ENCODE results near the gene CNKSR3.

GRCh38 chr6:154414021-154414813 is 96.3 kb downstream of the CNKSR3 start:
- TF ChIP-seq SIX5 (IDR thresholded peaks at IDR 0.05; ENCODE audit: low read depth, low read length) = no peak
- no peak for TF ChIP-seq POLR2AphosphoS5 (IDR thresholded peaks at IDR 0.05; ENCODE audit: low read depth, low read length)
- TF ChIP-seq RBBP5 (IDR thresholded peaks at IDR 0.05; ENCODE audit: borderline replicate concordance, low read depth, low read length) = no peak
- no peak for TF ChIP-seq RFX5 (IDR thresholded peaks at IDR 0.05; ENCODE audit: borderline replicate concordance, low read depth, low read length)
- no peak for TF ChIP-seq TAF1 (IDR thresholded peaks at IDR 0.05; ENCODE audit: low read depth, low read length)
- no peak for TF ChIP-seq CTCF (IDR thresholded peaks at IDR 0.05; ENCODE audit: control extremely low read depth in 1 of 3, insufficient read depth in 1 of 3, low read depth in 1 of 3, low read length in 3 of 3)
- no peak for TF ChIP-seq CREB1 (IDR thresholded peaks at IDR 0.05)
- no peak for TF ChIP-seq HDAC2 (IDR thresholded peaks at IDR 0.05; ENCODE audit: borderline replicate concordance in 1 of 2, low read depth in 2 of 2, low read length in 2 of 2)
- TF ChIP-seq JUN (IDR thresholded peaks at IDR 0.05; ENCODE audit: low read depth, low read length) = no peak
- TF ChIP-seq TBP (IDR thresholded peaks at IDR 0.05; ENCODE audit: low read depth, low read length) = no peak
- TF ChIP-seq POLR2A (IDR thresholded peaks at IDR 0.05; ENCODE audit: control extremely low read depth in 1 of 2, low read depth in 2 of 2, low read length in 2 of 2) = no peak
- TF ChIP-seq EZH2 (IDR thresholded peaks at IDR 0.05; ENCODE audit: low read depth, low read length, severe bottlenecking) = no peak
- no peak for TF ChIP-seq EP300 (IDR thresholded peaks at IDR 0.05; ENCODE audit: borderline replicate concordance in 1 of 2, low read depth in 2 of 2, low read length in 2 of 2)
- no peak for TF ChIP-seq YY1 (IDR thresholded peaks at IDR 0.05; ENCODE audit: low read depth, low read length)
